Muscle layer of duodenum (tissue), 2 donors: ENCODE data around the gene SET.

Source experiments
- H3K27ac ChIP-seq: one replicate; pipeline ENCODE4 v1.7.0; 2013; ENCODE audit warnings: mild to moderate bottlenecking, low read length
- H3K27me3 ChIP-seq: one replicate; pipeline ENCODE4 v1.7.0; 2013; ENCODE audit warnings: low read depth, mild to moderate bottlenecking, control low read depth, low read length
- H3K36me3 ChIP-seq, 2 donors: one replicate each; pipeline ENCODE4 v1.7.0; 2013; ENCODE audit warnings: low read length in 2 of 2, control low read depth in 1 of 2, mild to moderate bottlenecking in 1 of 2; ENCODE audit not compliant: insufficient read depth in 2 of 2, control insufficient read depth in 1 of 2
- H3K4me1 ChIP-seq, 2 donors: one replicate each; pipeline ENCODE4 v1.7.0; 2013; ENCODE audit warnings: low read length in 2 of 2, mild to moderate bottlenecking in 2 of 2, control low read depth in 1 of 2, moderate library complexity in 1 of 2; ENCODE audit not compliant: insufficient read depth in 2 of 2, control insufficient read depth in 1 of 2
- H3K4me3 ChIP-seq, 2 donors: one replicate each; pipeline ENCODE4 v1.7.0; 2013; ENCODE audit warnings: low read length in 2 of 2, low read depth in 1 of 2, mild to moderate bottlenecking in 1 of 2
- H3K9me3 ChIP-seq, 2 donors: one replicate each; pipeline ENCODE4 v1.7.0; 2013; ENCODE audit warnings: low read length in 2 of 2, control low read depth in 1 of 2, mild to moderate bottlenecking in 1 of 2; ENCODE audit not compliant: control insufficient read depth in 1 of 2
- donor health status: healthy.

The SET gene

DNA sequence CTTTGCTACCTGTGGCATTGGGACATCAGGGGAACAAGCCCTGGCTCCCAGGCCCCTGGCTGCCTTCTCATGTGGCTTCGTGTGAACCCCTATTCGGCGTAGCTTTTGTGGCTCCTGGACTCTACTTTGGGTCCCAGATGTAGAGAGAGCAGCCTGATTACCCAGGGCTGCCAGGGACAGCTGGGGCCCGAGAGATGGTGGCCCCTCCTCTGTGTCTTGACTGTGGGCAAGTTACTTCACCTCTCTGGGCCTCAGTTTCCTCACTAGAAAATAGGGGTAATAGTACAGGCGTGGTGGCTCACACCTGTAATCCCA is 15.3 kb downstream of the SET start:
- H3K27ac ChIP-seq, result peak overlapping the region; percentile 14
- no peaks in the 10 kb centered on the region for H3K36me3 ChIP-seq
- H3K4me3 ChIP-seq, result no peak overlapping the region
- peaks cover 0 to 6% of the 10 kb centered on the region in 2 donors for H3K4me1 ChIP-seq
- H3K27me3 ChIP-seq, result no peaks in the 10 kb centered on the region
- H3K9me3 ChIP-seq, result no peaks in the 10 kb centered on the region

DNA sequence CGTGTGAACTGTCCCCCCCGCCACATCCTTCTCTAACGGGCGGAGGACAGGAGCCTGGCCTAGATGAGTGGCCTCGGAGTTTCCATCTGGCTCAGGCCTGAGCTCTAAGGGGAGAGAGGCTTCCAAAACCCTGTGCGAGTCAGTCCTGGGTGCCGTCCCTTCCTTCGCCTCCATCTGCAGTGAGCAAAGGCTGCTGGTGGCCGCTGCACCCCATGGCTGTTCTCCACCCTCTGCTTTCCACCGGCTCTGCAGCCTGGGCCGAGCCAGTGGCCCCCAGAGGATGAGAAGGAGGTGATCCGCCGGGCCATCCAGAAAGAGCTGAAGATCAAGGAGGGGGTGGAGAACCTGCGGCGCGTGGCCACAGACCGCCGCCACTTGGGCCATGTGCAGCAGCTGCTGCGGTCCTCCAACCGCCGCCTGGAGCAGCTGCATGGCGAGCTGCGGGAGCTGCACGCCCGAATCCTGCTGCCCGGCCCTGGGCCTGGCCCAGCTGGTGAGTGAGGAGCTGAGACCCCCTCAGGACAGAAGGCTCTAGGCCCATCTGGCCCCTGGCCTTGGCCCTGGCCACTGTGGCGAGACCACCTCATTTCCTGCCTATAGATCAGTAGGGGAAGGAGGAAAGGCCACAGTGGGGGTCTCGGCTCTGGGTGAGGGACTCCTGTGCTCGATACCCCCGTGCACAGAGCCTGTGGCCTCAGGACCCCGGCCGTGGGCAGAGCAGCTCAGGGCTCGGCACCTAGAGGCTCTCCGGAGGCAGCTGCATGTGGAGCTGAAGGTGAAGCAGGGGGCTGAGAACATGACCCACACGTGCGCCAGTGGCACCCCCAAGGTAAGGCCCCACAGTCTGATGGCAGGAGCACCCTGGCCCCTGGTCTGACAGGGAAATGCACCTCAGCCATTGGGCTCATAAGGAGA is 16.3 kb downstream of the SET start:
- H3K4me1 ChIP-seq, result peaks cover 0 to 6% of the 10 kb centered on the region in 2 donors
- H3K27me3 ChIP-seq, result no peaks in the 10 kb centered on the region
- H3K27ac ChIP-seq, result no peak overlapping the region
- no peaks in the 10 kb centered on the region for H3K36me3 ChIP-seq
- H3K9me3 ChIP-seq, result no peaks in the 10 kb centered on the region
- H3K4me3 ChIP-seq, result no peak overlapping the region

DNA sequence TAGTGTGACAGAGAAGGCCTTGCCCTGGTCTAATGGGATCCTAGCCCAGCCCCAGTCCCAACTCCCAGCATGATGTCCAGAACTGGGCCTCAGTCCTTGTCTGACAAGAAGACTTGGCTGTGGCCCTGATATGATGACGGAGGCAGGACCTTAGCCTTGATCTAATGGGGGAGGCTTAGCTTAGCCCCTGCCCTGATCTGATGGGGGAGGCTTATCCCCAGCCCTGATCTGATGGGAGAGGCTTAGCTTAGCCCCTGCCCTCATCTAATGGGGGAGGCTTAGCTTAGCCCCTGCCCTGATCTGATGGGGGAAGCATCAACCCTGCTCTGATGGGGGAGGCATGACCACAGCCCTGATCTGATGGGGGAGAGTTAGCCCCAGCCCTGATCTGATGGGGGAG is 17.0 kb downstream of the SET start:
- H3K9me3 ChIP-seq, result no peaks in the 10 kb centered on the region
- H3K27ac ChIP-seq, result no peak overlapping the region
- H3K36me3 ChIP-seq, result no peaks in the 10 kb centered on the region
- H3K27me3 ChIP-seq, result no peaks in the 10 kb centered on the region
- no peak overlapping the region for H3K4me3 ChIP-seq
- peaks cover 0 to 6% of the 10 kb centered on the region in 2 donors for H3K4me1 ChIP-seq

DNA sequence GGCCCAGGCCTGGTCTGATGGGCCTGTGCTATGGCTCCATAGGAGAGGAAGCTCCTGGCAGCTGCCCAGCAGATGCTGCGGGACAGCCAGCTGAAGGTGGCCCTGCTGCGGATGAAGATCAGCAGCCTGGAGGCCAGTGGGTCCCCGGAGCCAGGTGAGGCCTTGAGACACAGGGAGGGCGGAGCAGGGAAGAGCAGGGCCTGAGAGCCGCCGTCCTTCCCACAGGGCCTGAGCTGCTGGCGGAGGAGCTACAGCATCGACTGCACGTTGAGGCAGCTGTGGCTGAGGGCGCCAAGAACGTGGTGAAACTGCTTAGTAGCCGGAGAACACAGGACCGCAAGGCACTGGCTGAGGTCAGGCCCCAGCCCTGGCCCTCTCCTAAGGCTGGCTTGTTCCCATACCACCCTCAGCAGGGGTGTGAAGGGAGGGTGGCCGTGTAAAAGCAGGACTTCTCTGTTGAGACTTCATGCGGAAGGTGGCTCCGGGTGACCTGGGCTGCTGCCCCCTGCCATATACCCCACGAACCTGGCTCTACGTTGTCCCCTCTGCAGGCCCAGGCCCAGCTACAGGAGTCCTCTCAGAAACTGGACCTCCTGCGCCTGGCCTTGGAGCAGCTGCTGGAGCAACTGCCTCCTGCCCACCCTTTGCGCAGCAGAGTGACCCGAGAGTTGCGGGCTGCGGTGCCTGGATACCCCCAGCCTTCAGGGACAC is 17.8 kb downstream of the SET start:
- Histone ChIP-seq H3K27me3 (no peaks in the 10 kb centered on the region), H3K4me3 (no peak overlapping the region), H3K27ac (no peak overlapping the region), H3K36me3 (no peaks in the 10 kb centered on the region), H3K9me3 (no peaks in the 10 kb centered on the region), H3K4me1 (peaks cover 0 to 6% of the 10 kb centered on the region in 2 donors)

DNA sequence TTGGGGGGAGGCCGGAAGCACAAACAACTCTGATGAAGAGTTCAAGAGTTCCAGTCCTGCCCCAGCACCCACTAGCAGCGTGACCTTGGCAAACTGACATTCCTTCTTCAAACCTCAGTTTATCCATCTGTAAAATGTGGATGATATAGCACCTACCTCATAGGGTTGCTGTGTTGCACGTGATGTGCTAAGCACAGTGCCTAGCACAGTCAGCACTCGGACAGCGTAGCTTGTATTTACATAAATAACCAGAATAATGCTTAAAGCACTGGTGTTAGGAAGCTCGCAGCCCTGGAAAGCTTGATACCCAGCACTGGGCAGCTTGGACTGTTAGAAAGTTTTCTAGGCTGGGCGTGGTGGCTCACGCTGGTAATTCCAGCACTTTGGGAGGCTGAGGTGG is 18.4 kb downstream of the SET start:
- H3K4me1 ChIP-seq, result peaks cover 0 to 6% of the 10 kb centered on the region in 2 donors
- H3K9me3 ChIP-seq, result no peaks in the 10 kb centered on the region
- no peaks in the 10 kb centered on the region for H3K36me3 ChIP-seq
- H3K27ac ChIP-seq, result no peak overlapping the region
- no peaks in the 10 kb centered on the region for H3K27me3 ChIP-seq
- no peak overlapping the region for H3K4me3 ChIP-seq

GRCh38 chr9:128712451-128713410 is 23.7 kb downstream of the SET start:
- H3K4me1 ChIP-seq, result no peaks in the 10 kb centered on the region
- no peaks in the 10 kb centered on the region for H3K36me3 ChIP-seq
- H3K27ac ChIP-seq, result no peak overlapping the region
- H3K27me3 ChIP-seq, result no peaks in the 10 kb centered on the region
- no peaks in the 10 kb centered on the region for H3K9me3 ChIP-seq
- H3K4me3 ChIP-seq, result no peak overlapping the region

- no peaks in the 10 kb centered on the region for H3K4me1 ChIP-seq
- no peaks in the 10 kb centered on the region for H3K36me3 ChIP-seq
- H3K27ac ChIP-seq, result no peak overlapping the region
- H3K9me3 ChIP-seq, result no peaks in the 10 kb centered on the region
- H3K4me3 ChIP-seq, result no peak overlapping the region
- H3K27me3 ChIP-seq, result no peaks in the 10 kb centered on the region
These were observed 24.4 kb downstream of the SET start for GRCh38 chr9:128713411-128713780.

GRCh38 chr9:128713941-128714573 is 25.0 kb downstream of the SET start:
- Histone ChIP-seq H3K27ac (no peak overlapping the region), H3K4me1 (no peaks in the 10 kb centered on the region), H3K4me3 (no peak overlapping the region), H3K27me3 (no peaks in the 10 kb centered on the region), H3K36me3 (no peaks in the 10 kb centered on the region), H3K9me3 (no peaks in the 10 kb centered on the region)

DNA sequence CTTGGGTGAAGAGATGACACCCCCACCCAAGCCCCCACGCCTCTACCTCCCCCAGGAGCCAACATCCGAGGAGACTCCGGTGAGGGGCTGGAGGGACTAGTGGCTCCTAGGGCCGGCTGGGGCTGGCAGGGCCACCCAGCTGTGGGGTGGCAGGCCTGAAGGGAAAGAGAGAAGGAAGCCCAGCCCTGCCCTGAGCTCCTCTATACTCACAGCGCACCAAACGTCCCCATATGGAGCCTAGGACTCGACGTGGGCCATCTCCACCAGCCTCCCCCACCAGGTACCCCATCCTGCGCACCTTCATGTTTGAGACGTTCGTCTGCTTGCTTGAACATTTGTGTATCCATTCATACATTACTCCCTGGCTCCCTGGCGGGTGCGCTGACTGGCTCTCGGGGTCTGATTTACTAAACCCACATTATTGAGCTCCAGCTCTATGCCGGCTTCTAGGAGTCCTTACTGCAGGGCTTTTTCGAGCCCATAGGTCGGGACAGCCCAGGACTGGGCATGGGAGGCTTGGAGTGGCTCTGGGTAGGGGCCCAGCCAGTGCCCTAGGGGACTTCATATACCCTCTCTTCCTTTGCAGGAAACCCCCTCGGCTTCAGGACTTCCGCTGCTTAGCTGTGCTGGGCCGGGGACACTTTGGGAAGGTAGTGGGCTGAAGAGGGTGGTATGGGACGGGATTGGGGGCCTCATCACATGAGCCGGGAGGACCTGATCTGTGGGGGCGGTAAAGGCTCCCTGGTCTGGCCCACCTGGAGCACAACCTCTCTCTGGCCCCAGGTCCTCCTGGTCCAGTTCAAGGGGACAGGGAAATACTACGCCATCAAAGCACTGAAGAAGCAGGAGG is 25.8 kb downstream of the SET start:
- no peak overlapping the region for H3K4me3 ChIP-seq
- no peak overlapping the region for H3K27ac ChIP-seq
- H3K4me1 ChIP-seq, result no peaks in the 10 kb centered on the region
- H3K36me3 ChIP-seq, result no peaks in the 10 kb centered on the region
- H3K27me3 ChIP-seq, result no peaks in the 10 kb centered on the region
- H3K9me3 ChIP-seq, result no peaks in the 10 kb centered on the region

GRCh38 chr9:128715436-128715750 is 26.4 kb downstream of the SET start:
- Histone ChIP-seq H3K27me3 (no peaks in the 10 kb centered on the region), H3K4me1 (no peaks in the 10 kb centered on the region), H3K36me3 (no peaks in the 10 kb centered on the region), H3K9me3 (no peaks in the 10 kb centered on the region), H3K27ac (no peak overlapping the region), H3K4me3 (no peak overlapping the region)
